Erythroblast (primary cell): Measurements from ENCODE around the gene PRSS12.

Experiments used
- GATA1 ChIP-seq: IDR thresholded peaks from 2 replicates; pipeline ENCODE4 v1.6.1; 2011; ENCODE audit warnings: low read depth, mild to moderate bottlenecking, control low read depth, low read length, moderate library complexity
- POLR2A ChIP-seq: IDR thresholded peaks from 2 replicates; pipeline ENCODE4 v1.6.1; 2011; ENCODE audit warnings: mild to moderate bottlenecking, low read length

GRCh38 chr4:118254368-118254767, 98.4 kb downstream of the PRSS12 start:
- no peak for TF ChIP-seq POLR2A
- TF ChIP-seq GATA1 = no peak
